ENCODE data around the gene SLK.

DNA sequence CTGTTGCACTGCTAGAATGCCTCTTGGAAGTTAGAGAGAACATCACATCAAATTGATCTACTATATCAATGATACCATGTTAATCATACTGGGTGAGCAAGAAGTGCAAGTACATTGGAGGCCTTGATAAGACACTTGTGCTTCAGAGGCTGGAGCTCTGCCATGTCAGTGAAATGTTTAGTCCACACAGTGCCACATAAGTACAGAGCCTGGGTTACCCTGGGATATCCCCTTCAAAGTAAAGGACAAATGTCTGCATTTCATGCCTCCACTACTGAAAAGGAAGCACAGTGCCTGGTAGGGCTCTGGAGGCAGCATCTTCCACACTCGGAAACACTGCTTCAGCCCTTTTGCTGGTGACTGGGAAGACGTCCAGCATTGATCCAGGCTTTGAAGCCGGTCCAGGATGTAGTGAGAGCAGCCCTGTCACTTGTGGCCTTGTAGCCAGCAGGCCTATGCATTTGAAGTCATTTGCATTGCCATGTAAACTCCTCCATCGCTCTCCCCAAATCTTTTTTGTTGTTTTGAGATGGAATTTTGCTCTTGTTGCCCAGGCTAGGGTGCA lies 33.3 kb upstream of the SLK start:
- TF ChIP-seq, protein P1, sequence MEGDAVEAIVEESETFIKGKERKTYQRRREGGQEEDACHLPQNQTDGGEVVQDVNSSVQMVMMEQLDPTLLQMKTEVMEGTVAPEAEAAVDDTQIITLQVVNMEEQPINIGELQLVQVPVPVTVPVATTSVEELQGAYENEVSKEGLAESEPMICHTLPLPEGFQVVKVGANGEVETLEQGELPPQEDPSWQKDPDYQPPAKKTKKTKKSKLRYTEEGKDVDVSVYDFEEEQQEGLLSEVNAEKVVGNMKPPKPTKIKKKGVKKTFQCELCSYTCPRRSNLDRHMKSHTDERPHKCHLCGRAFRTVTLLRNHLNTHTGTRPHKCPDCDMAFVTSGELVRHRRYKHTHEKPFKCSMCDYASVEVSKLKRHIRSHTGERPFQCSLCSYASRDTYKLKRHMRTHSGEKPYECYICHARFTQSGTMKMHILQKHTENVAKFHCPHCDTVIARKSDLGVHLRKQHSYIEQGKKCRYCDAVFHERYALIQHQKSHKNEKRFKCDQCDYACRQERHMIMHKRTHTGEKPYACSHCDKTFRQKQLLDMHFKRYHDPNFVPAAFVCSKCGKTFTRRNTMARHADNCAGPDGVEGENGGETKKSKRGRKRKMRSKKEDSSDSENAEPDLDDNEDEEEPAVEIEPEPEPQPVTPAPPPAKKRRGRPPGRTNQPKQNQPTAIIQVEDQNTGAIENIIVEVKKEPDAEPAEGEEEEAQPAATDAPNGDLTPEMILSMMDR (IDR thresholded peaks at IDR 0.05; ENCODE audit: insufficient read depth, low read length, poor library complexity, severe bottlenecking): no peak
- no peak for TF ChIP-seq EZH2phosphoT487 (conservative IDR thresholded peaks at IDR 0.05; ENCODE audit: low read length)
